A673 (cell line): ENCODE data around the gene TMEM114.

Experiments used
- CTCF ChIP-seq: fragments of 300-800, 200-600 bp; sonication (generic); conservative IDR thresholded peaks from 2 replicates; pipeline ENCODE4 v1.5.1; 2017; ENCODE audit warnings: low read depth, mild to moderate bottlenecking, antibody characterized with exemption, low read length, moderate library complexity, mixed read lengths
- EZH2 ChIP-seq: fragments of 200-600 bp; sonication (generic); IDR thresholded peaks from 2 replicates; pipeline ENCODE4 v1.6.1; 2017; ENCODE audit warnings: borderline replicate concordance, low read depth, mild to moderate bottlenecking, mixed read lengths, antibody characterized with exemption, low read length; ENCODE audit not compliant: poor library complexity, severe bottlenecking

GRCh38 chr16:8622315-8622656 lies 32.0 kb upstream of the TMEM114 start:
- TF ChIP-seq CTCF (no peak), EZH2 (no peak)
